AG20443 (cell line): ENCODE results near the gene ORM1.

Source experiments
- DNase-seq: peaks from one replicate; pipeline ENCODE4 v3.0.0; 2012; ENCODE audit warnings: low spot score, mixed read lengths

ORM1 gene

GRCh38 chr9:114287763-114288192 lies 35.1 kb upstream of the ORM1 start:
- no peak for DNase-seq

GRCh38 chr9:114288193-114289091 lies 34.5 kb upstream of the ORM1 start:
- DNase-seq, result peak; percentile 75

DNA sequence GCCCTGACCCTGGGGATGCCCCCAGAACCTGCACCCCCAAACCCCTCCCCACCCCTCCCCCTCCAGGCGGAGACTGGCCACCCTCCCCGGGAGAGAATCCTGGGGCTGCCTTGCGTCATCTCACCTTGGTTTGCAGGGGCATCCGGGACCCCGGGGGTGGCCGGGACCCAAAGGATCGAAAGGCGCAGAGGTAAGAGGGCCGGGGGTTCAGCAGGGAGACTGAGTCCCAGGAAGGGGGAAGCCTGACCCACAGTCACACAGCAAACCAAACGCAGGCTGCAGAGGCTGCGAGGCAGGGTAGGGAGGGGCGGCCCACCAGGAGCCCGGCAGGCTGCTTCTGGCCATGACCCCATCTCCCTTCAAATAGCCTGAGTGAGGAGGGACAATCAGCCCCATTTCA lies 33.8 kb upstream of the ORM1 start:
- DNase-seq, result no peak

DNA sequence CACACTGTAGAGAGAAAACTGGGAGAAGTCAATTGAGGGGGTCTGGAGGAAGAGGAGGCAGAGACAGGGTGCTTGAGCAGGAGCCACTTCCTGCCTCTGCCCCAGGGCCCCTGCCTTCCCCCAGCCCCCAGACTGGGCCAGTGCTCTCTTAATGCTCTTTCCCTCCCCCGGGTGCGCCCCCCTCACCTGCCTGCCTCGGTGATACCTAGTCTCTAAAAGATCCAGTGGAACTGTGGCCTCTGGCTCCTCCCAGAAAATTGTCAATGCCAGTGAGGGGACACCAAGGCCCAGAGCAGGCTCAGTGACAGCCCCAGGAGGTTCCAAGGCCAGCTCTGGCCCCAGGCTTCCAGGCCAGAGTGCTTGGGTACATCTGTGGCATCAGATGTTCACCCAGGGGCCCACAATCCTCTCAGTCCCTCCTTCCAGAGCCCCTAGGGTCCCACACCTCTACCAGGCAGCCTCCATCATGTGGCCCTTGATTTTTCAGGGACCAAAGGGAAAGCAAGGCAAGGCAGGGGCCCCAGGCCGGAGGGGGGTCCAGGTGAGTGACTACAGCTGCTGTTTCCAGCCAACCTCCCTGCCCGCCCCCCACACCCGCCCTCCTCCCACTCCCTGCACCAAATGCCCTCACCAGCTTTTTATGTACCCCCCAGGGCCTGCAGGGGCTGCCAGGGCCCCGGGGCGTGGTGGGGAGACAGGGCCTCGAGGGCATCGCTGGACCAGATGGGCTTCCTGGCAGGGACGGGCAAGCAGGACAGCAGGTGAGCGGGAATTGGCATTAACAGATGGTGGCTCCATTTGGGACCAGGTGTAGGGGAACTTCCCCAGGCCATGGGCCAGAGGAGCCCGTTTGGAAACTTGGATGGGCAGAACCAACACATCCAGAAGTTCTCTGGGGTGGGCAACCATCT lies 33.1 kb upstream of the ORM1 start:
- DNase-seq, result no peak

DNA sequence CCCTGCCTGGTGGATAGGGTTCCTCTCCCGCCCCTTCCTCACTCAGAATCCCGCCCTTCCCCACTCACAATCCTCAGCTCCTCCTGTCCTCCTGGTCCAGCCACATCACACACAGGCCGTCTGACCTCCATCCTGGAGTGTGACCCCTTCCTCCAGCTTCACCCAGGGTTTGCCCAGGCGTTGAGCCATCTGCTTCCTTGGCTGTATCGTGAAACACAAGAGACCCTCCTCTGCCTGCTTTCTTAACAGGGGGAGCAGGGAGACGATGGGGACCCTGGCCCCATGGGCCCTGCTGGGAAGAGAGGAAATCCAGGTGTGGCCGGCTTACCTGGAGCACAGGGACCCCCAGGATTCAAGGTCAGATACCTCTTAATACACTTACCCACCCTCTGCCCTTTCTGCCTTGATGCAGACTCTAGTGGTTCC lies 32.3 kb upstream of the ORM1 start:
- no peak for DNase-seq

DNA sequence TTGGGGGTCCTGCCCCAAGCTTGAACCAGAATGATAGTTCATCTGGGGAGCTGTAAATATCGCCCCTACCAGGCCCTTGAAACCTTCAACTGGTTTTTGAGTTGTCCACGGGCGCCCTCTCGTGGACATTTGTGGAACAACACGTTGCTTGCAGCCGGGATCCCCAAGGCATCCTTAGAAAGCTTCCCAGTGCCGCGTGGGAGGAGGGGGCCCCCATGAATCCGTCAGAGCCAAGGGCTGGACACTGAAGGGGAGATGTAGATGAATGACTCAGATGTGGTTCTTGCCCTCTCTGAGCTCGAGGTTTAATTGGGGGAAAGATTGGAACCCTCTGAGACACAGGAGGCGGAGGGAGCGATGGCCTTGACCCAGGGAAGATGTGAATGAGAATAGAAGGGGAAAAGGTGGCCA lies 31.8 kb upstream of the ORM1 start:
- peak; percentile 78 for DNase-seq

- no peak for DNase-seq
These were observed 30.9 kb upstream of the ORM1 start for GRCh38 chr9:114291886-114292590.

DNA sequence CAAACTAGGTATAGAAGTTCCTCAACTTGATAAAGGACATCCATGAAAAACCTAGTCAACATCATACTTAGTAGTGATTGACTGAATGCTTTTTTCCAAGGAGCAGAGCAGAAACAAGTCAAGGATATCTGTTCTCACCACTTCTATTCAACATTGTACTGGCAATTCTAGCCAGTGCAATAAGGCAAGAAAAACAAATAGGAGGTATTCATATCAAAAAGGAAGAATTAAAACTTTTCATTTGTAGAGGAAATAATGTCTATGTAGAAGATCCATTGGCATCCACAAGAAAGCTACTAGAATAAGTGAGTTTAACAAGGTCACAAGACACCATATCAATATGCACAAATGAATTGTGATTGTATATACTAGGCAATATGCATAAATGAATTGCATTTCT lies 28.2 kb upstream of the ORM1 start:
- DNase-seq, result no peak

- DNase-seq, result no peak
These were observed 26.6 kb upstream of the ORM1 start for GRCh38 chr9:114296338-114296737.

DNA sequence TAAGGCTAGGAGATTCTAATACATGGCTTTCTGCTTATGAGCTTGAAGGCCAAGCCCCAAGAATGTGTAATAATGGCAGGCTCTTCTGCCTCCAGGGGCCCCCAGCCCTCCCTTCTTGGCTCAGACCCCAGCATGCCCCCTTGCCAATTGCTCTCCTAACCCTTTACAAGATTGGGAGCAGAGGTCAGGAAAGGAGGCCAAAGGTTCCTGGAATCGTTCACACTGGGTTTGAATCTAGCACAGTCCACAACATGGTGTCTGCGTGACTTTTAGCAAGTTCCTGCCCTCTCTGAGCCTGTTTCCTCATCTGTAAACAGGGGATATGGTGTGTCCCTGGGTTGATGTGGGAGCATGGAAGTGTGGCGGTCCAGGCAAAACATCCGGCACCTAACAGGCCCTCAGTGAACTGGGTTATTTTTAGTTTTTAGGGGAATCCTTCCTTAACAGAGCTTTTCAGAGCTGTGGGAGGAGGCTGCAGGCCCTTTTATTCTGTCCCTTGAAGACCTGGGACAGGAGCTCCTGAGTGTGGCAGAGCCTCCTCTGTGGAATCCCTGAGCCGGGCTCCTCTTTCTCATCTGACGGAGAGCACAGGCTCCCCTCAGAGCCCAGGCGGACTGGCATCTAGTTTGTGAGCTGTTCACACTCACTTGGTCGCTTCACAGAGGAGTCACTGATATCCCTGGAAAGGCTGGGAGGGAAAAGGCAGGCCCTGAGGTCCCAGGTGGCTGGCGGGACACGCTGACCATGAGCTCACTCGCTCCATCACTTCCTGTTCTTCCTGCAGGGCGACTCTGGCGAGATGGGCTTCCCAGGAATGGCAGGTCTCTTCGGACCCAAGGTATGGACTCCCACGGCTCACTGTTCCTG lies 23.4 kb upstream of the ORM1 start:
- peak; percentile 2 for DNase-seq

DNA sequence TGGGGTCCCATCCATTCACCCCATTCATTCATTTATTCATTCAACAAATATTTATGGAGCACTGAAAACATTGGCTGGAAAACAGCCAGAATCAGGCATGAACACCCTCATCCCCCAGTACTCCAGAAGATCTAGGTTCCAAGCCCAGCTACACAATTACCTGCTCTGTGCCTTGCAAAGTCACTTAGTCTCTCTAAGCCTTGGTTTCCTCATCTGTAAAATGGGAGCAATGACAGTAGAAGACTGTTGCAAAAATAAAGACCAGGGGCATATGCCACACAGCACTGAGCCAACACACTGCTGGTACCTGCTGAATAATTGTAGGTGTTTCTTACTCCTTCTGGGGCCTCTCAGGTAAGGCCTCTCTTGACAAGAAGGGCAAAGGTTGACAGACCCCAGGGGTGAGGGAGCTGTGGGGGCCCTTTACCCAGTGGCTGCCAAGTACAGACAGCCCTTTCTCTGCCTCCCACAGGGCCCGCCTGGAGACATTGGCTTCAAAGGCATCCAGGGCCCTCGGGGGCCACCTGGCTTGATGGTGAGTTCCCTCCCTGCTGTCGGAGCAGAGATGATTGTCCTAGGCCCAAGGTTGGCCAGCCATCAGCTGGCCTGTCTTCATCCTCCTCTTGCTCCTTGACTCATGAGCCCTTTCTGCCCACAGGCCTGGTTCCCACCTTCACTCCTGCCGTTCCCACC lies 22.6 kb upstream of the ORM1 start:
- peak; percentile 6 for DNase-seq

GRCh38 chr9:114300846-114301797 lies 21.8 kb upstream of the ORM1 start:
- peak; percentile 4 for DNase-seq

DNA sequence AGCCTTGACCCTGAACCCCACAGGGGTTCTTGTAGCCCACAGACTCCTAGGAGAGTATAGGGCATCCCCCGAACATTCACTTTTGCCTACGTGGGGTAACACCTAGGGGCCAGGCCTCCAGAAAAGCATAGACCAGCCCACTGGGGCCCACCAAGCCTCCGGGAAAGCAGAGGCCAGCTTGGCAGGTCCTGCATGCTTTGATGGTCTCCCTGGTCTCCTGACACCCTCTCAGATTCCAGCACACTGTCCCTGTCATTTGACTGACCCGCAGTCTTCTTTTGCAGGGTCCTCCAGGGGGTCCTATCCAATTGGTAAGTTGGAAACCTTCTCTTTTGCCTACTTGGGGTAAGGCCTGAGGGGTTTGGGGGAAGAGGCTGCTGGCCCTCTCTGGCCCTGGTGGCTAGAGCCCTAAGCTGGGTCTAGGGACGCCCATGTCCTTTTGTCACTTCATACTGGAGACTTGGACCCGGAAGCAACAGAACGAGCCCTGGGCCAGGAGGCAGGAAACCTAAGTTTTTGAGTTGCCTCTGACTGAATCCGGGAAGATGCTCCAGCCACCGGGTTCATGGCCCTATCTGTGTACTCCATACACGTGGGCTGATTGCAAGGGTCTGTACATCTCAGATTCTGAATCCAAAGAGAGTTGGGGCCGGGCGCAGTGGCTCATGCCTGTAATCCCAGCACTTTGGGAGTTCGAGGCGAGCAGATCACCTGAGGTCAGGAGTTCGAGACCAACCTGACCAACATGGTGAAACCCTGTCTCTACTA lies 20.9 kb upstream of the ORM1 start:
- peak; percentile 3 for DNase-seq

DNA sequence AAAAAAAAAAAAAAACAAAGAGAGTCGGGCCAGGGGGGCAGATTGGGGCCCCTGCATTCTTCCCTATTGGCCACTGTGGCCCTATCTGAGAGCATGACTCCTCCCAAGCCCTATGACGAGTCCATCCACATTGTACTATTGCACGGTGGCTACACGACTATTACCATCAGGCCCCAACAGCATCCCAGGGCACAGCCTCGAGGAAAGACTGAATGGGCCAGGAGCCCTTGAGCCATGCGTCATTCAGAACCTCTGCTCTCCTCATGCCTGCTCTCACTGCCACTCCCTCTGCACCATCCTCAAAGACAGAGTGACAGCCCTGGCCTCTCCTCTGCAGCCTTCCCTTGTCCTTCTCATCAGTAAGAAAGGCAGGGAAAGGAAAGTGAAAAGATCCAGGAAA lies 20.2 kb upstream of the ORM1 start:
- DNase-seq, result peak; percentile 1

DNA sequence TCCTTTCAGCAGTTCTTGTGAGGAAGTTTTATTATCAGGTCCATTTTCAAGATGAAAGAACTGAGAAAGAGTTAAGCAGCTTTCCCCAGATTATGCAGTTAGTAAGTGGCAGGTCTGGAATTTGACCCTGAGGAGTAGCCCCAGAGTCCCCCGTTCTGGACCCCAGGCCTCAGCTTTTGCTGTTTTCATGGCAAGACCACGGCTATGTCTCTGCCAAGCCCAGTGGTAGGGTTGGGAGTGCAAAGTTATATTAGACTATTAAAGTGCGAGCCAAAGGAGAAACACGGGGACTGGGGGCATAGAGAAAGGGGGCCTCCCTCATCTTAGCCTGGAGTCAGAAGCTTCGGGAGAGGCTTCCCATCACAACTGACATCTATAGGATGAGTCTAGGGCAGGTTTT lies 19.3 kb upstream of the ORM1 start:
- no peak for DNase-seq

DNA sequence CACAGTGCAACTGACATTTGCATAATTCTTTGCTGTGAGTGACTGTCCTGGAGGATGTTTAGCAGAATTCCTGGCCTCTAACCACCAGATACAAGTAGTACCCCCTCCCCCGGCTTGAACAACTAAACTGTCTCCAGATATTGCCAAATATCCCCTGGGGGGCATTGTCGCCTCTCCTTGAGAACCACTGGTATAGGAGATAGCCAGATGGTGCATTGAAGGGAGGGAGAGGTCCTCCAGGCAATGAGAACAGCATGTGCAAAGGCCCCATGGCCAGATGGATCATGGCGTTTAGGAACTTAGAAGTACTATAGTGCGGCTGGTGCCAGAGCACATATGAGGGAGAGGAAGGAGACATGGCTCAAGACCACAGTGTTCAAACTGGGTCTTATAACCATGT lies 18.9 kb upstream of the ORM1 start:
- no peak for DNase-seq

- DNase-seq, result no peak
These were observed 18.3 kb upstream of the ORM1 start for GRCh38 chr9:114304416-114305188.

- DNase-seq, result peak; percentile 61
These were observed 15.0 kb upstream of the ORM1 start for GRCh38 chr9:114307899-114308267.
